ENCODE measurements around the gene FAM174C.

Gene FAM174C

DNA sequence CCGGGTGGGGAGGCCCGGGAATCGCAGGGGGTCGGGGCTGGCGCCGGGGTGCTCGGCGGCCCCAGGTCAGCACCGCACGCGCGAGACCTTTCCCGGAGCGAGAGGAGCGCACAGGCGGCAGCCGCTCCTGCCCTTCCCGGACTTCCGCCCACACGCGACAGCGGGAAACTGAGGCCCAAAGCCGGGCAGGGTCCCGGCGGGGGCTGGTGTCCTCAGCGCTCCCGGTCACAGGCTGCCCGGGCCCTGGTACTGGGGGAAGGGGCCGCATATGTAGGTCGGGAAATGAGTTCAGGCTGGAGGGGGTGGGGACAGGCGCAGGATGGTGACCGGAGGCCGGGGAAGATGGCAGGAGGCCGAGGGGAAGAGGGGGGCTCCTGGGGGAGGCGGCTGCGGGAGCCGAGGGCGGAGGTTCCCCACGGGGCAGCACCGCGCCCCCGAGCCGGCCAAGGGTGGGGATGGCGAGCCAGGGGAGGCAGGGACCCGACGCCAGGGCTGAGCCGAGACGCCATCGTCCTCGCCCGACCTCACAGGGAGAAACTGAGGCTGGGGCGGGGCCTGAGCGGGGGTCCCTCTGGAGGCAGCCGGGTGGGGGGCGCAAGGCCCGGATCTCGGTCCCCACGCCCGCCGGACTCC, 38.2 kb upstream of the FAM174C start:
- ChIA-PET POLR2A (no interaction called here), CTCF (interaction anchor here (1.3 kb wide), 1 partner anchor 16 kb away, joined by 3 read pairs; no protein-coding TSS in a partner anchor)
- DNase-seq (ENCODE audit: extremely low spot score): no peak
- TF ChIP-seq BHLHE40 (IDR thresholded peaks at IDR 0.05; ENCODE audit: borderline replicate concordance): no peak

GRCh38 chr19:1237754-1238368, 37.5 kb upstream of the FAM174C start, which contains the start of gene CBARP:
Gene CBARP, minus strand, starts transcription at chr19:1238005. Its CDS starts 1,905 bp downstream, at chr19:1236100.
- TF ChIP-seq ARNT (IDR thresholded peaks at IDR 0.05) (0 out of 2 replicates have a peak, but pooled peaks have one; percentile 22), FOXM1 (IDR thresholded peaks at IDR 0.05; ENCODE audit: borderline replicate concordance) (no peak)
- ChIA-PET POLR2A (interaction anchor here (2.0 to 10.1 kb wide), 2 partner anchors 15 to 29 kb away, joined by 8 to 375 read pairs; partner anchors contain the start of gene CIRBP), CTCF (interaction anchor here (1.7 kb wide), 1 partner anchor 125 kb away, joined by 6 read pairs; no protein-coding TSS in a partner anchor)
- DNase-seq (ENCODE audit: extremely low spot score): peak; percentile 56

GRCh38 chr19:1238369-1239303, 36.7 kb upstream of the FAM174C start:
- TF ChIP-seq SP1 (IDR thresholded peaks at IDR 0.05) (no peak), L3MBTL2 (conservative IDR thresholded peaks at IDR 0.05) (no peak), SUZ12 (IDR thresholded peaks at IDR 0.05) (no peak), ELF4 (IDR thresholded peaks at IDR 0.05) (no peak)
- CTCF ChIA-PET: interaction anchor here (0.6 to 1.7 kb wide), 2 partner anchors 110 to 125 kb away, joined by 4 to 6 read pairs; no protein-coding TSS in a partner anchor
- DNase-seq (ENCODE audit: extremely low spot score): no peak
- POLR2A ChIA-PET: interaction anchor here (2.0 to 10.1 kb wide), 2 partner anchors 16 to 28 kb away, joined by 8 to 375 read pairs; partner anchors contain the start of gene CIRBP

DNA sequence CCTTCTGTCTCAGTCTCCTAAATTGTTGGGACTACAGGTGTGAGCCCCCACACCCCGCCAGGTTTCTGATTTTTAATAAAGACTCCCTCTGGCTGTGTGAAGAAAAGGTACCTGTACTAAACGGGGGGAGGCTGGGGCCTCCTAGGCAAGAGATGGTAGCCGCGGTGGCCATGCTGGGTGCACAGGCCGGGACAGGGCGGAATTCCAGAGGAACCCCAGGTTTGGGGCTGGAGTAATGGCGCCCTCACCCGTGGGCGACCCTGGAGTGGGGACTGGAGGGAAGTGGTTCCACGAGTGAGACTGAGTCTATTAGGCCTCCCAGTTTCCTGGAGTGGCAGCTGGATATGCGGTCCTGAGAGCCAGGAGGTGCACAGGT, 35.9 kb upstream of the FAM174C start:
- ChIA-PET CTCF (interaction anchor here (1.7 kb wide), 1 partner anchor 126 kb away, joined by 6 read pairs; no protein-coding TSS in a partner anchor), POLR2A (interaction anchor here (1.1 to 10.1 kb wide), 3 partner anchors 17 to 27 kb away, joined by 3 to 375 read pairs (median 8); partner anchors contain the start of gene CIRBP)
- TF ChIP-seq FOXA1 (IDR thresholded peaks at IDR 0.05): no peak
- no peak for TF ChIP-seq FOXM1 (IDR thresholded peaks at IDR 0.05; ENCODE audit: borderline replicate concordance)
- TF ChIP-seq PKNOX1 (IDR thresholded peaks at IDR 0.05): no peak
- TF ChIP-seq TARDBP (IDR thresholded peaks at IDR 0.05): no peak
- TF ChIP-seq ELF4 (IDR thresholded peaks at IDR 0.05): no peak
- TF ChIP-seq ARNT (IDR thresholded peaks at IDR 0.05): no peak
- TF ChIP-seq LEF1 (IDR thresholded peaks at IDR 0.05; ENCODE audit: borderline replicate concordance): no peak
- TF ChIP-seq SUZ12 (IDR thresholded peaks at IDR 0.05): no peak
- TF ChIP-seq HDGF (IDR thresholded peaks at IDR 0.05; ENCODE audit: borderline replicate concordance): no peak
- no peak for TF ChIP-seq CTBP1 (IDR thresholded peaks at IDR 0.05; ENCODE audit: borderline replicate concordance)
- no peak for TF ChIP-seq ZNF384 (IDR thresholded peaks at IDR 0.05)
- TF ChIP-seq NFRKB (IDR thresholded peaks at IDR 0.05): no peak
- no peak for TF ChIP-seq L3MBTL2 (conservative IDR thresholded peaks at IDR 0.05)
- no peak for TF ChIP-seq BHLHE40 (IDR thresholded peaks at IDR 0.05; ENCODE audit: borderline replicate concordance)
- TF ChIP-seq FOXK2 (IDR thresholded peaks at IDR 0.05): no peak
- TF ChIP-seq SP1 (IDR thresholded peaks at IDR 0.05): no peak
- DNase-seq (ENCODE audit: extremely low spot score): no peak

DNA sequence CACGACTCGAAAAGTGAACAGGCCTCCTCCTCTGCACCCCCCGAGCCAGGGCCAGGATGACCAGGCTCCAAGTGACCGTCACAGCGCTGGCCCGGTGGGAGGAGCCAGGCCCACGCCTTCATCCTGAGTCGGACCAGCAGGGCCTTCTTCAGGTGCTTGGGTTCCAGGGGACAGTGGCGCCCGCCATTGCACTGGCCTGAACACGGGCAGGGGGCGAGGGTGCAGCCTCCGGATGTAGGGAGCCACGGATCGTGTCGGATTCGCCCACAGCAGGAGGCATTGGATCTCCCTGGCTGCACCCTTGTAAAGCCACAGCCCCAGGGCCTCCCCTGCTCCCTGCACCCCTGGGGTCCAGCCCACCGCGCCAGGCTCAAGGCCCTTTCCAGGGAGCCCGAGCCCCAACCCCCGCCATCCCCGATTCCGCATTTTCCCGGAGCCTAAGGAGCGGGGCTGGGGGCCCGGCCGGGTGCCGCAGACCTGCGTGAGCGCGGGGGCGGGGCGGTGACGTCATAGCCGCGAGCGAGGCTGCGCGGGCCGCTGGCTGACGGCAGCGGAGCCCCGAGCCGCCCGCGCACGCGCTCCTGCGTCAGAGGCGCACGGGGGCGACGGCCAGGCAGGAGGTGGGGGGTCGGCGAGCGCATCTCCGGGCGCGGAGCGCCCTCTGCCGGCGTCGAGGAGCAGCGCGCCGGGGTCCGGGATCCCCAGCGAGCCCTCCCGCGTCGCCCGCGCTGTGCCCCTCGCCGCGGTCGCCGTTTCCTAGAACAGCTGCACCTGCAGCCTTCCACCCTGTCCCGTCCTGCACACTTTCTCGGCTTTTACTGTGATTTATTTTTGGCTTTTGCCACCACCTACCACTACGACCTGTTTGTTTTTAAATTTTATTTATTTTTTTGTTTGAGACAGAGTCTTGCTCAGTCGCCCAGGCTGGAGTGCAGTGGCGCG, 35.3 kb upstream of the FAM174C start:
- POLR2A ChIA-PET: interaction anchor here (1.1 to 10.1 kb wide), 4 partner anchors 17 to 31 kb away, joined by 3 to 375 read pairs (median 6); partner anchors contain the start of gene CIRBP

More for the DNA sequence above, 35.3 kb upstream of the FAM174C start:
- peak; percentile 97 for DNase-seq (ENCODE audit: extremely low spot score)
- CTCF ChIA-PET: interaction anchor here (0.5 to 1.7 kb wide), 3 partner anchors 19 to 397 kb away, joined by 5 to 6 read pairs (median 6); no protein-coding TSS in a partner anchor
- TF ChIP-seq HDGF (IDR thresholded peaks at IDR 0.05; ENCODE audit: borderline replicate concordance) (no peak), FOXK2 (IDR thresholded peaks at IDR 0.05) (no peak), FOXM1 (IDR thresholded peaks at IDR 0.05; ENCODE audit: borderline replicate concordance) (peak; percentile 85; the same call in 1 of the 2 replicates), BHLHE40 (IDR thresholded peaks at IDR 0.05; ENCODE audit: borderline replicate concordance) (no peak), ARNT (IDR thresholded peaks at IDR 0.05) (peak; percentile 84), ZNF384 (IDR thresholded peaks at IDR 0.05) (no peak), L3MBTL2 (conservative IDR thresholded peaks at IDR 0.05) (no peak), SP1 (IDR thresholded peaks at IDR 0.05) (no peak), LEF1 (IDR thresholded peaks at IDR 0.05; ENCODE audit: borderline replicate concordance) (peak; percentile 92), PKNOX1 (IDR thresholded peaks at IDR 0.05) (no peak), CTBP1 (IDR thresholded peaks at IDR 0.05; ENCODE audit: borderline replicate concordance) (no peak), ELF4 (IDR thresholded peaks at IDR 0.05) (no peak)
